Astrocyte (in vitro differentiated cells and primary cell): ENCODE results near the gene MCTP1. TPM values are rescaled to one million over a fixed set of nuclear protein-coding genes. Genes with fewer than 3 reads are reported as not detected.

ENCODE experiments used
- DNase-seq: peaks from one replicate; pipeline ENCODE4 v3.0.0-alpha.2; 2010; ENCODE audit warnings: low read depth
- FAIRE-seq: peaks from 2 replicates; lab custom pipeline; 2011; peaks lifted over from hg19 to GRCh38; lab: Jason Lieb, UNC
- H2AFZ ChIP-seq: 2 replicates; pipeline ENCODE4 v1.6.0; 2012; ENCODE audit warnings: low read depth, low read length, inconsistent platforms
- H3K27ac ChIP-seq: 2 replicates; pipeline ENCODE4 v1.5.1; 2011; ENCODE audit warnings: low read depth, low read length, inconsistent platforms
- H3K27me3 ChIP-seq: 2 replicates; pipeline ENCODE4 v1.6.0; 2011; ENCODE audit warnings: low read length, inconsistent platforms; ENCODE audit not compliant: insufficient read depth
- H3K36me3 ChIP-seq: 2 replicates; pipeline ENCODE4 v1.5.1; 2011; ENCODE audit warnings: low read length, inconsistent platforms; ENCODE audit not compliant: insufficient read depth
- H3K4me1 ChIP-seq: 2 replicates; pipeline ENCODE4 v1.5.1; 2011; ENCODE audit warnings: low read length, inconsistent platforms; ENCODE audit not compliant: insufficient read depth
- H3K4me2 ChIP-seq: 2 replicates; pipeline ENCODE4 v1.6.0; 2012; ENCODE audit warnings: low read length, inconsistent platforms
- H3K4me3 ChIP-seq: 2 replicates; pipeline ENCODE4 v1.5.1; 2011; ENCODE audit warnings: low read depth, mild to moderate bottlenecking, low read length, inconsistent platforms; ENCODE audit not compliant: insufficient read depth
- H3K79me2 ChIP-seq: 2 replicates; pipeline ENCODE4 v1.6.0; 2012; ENCODE audit warnings: mild to moderate bottlenecking, low read length, inconsistent platforms; ENCODE audit not compliant: insufficient read depth
- H3K9ac ChIP-seq: 2 replicates; pipeline ENCODE4 v1.6.0; 2012; ENCODE audit warnings: mild to moderate bottlenecking, low read length, inconsistent platforms
- H3K9me3 ChIP-seq: 2 replicates; pipeline ENCODE4 v1.5.1; 2012; ENCODE audit warnings: low read depth, mild to moderate bottlenecking, low read length, inconsistent platforms; ENCODE audit not compliant: insufficient read depth
- H4K20me1 ChIP-seq: 2 replicates; pipeline ENCODE4 v1.6.0; 2012; ENCODE audit warnings: low read length, inconsistent platforms; ENCODE audit not compliant: insufficient read depth
- H3K27ac Mint-ChIP-seq: one replicate; pipeline ENCODE4 v1.8.0; 2021; ENCODE audit warnings: mild to moderate bottlenecking, mixed read lengths; ENCODE audit not compliant: unreplicated experiment
- H3K27me3 Mint-ChIP-seq: one replicate; pipeline ENCODE4 v1.8.0; 2021; ENCODE audit warnings: low read depth, mixed read lengths; ENCODE audit not compliant: unreplicated experiment
- H3K36me3 Mint-ChIP-seq: one replicate; pipeline ENCODE4 v1.8.0; 2021; ENCODE audit warnings: low read depth, mixed read lengths; ENCODE audit not compliant: unreplicated experiment
- H3K4me1 Mint-ChIP-seq: one replicate; pipeline ENCODE4 v1.8.0; 2021; ENCODE audit warnings: low read depth, mixed read lengths; ENCODE audit not compliant: unreplicated experiment
- H3K4me3 Mint-ChIP-seq: one replicate; pipeline ENCODE4 v1.8.0; 2021; ENCODE audit warnings: mild to moderate bottlenecking, moderate library complexity, mixed read lengths; ENCODE audit not compliant: unreplicated experiment
- H3K9me3 Mint-ChIP-seq: one replicate; pipeline ENCODE4 v1.8.0; 2021; ENCODE audit warnings: mild to moderate bottlenecking, mixed read lengths; ENCODE audit not compliant: unreplicated experiment
- CTCF ChIP-seq: IDR thresholded peaks from 2 replicates; pipeline ENCODE4 v1.5.1; 2011; ENCODE audit warnings: low read depth, mild to moderate bottlenecking, inconsistent platforms, low read length, moderate library complexity; ENCODE audit not compliant: insufficient read depth
- EZH2 ChIP-seq: IDR thresholded peaks from 2 replicates; pipeline ENCODE4 v1.6.1; 2012; ENCODE audit warnings: mild to moderate bottlenecking, low read length, inconsistent platforms; ENCODE audit not compliant: insufficient read depth
- total RNA-seq: library from RNA; stranded (reverse); gene quantifications from 2 replicates; pipeline ENCODE4 v1.2.1, GENCODE V29; 2021

Gene MCTP1
- total RNA-seq, 1 donor from 2014 or later = 40.6 TPM

- no peak for DNase-seq
Measured at GRCh38 chr5:94761786-94762185, 523.1 kb downstream of the MCTP1 start.

DNA sequence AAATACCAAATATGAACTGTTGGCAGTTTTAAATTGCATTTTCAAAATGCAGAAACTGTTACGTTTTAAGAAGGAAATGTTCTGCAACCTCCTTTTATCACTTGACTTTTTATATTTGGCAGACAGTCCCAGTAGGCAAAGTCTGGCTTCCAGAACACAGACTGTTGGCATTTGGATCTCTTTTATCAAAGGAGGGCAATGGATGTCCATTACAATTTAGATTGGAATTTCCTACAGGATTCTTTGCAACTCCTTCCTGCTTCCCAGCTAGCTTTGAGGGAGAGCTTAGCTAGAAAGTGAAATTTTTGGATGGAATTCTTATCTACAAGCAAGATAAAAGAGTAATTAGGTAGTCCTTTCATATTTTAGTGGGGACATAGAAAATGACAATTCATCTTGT lies 523.8 kb downstream of the MCTP1 start:
- Histone ChIP-seq H3K9me3 (no peaks in the 10 kb centered on the region), H3K79me2 (no peaks in the 10 kb centered on the region), H3K4me1 (no peaks in the 10 kb centered on the region), H3K4me3 (no peak overlapping the region), H3K9ac (no peak overlapping the region), H3K36me3 (no peaks in the 10 kb centered on the region), H3K27me3 (no peaks in the 10 kb centered on the region), H3K27ac (no peak overlapping the region), H3K4me2 (no peak overlapping the region), H2AFZ (no peak overlapping the region), H4K20me1 (no peaks in the 10 kb centered on the region)
- Mint-ChIP-seq H3K36me3 (peaks cover 3% of the 10 kb centered on the region), H3K4me1 (no peaks in the 10 kb centered on the region), H3K4me3 (no peak overlapping the region), H3K9me3 (no peaks in the 10 kb centered on the region), H3K27me3 (no peaks in the 10 kb centered on the region), H3K27ac (no peak overlapping the region)
- no peak for DNase-seq
- TF ChIP-seq EZH2 (no peak), CTCF (no peak)
- no peak for FAIRE-seq

More at GRCh38 chr5:94761786-94762185, 523.1 kb downstream of the MCTP1 start:
- no peaks in the 10 kb centered on the region for H3K9me3 ChIP-seq
- H3K9ac ChIP-seq = no peak overlapping the region
- Mint-ChIP-seq H3K27ac (no peak overlapping the region), H3K27me3 (no peaks in the 10 kb centered on the region), H3K4me3 (no peak overlapping the region), H3K9me3 (no peaks in the 10 kb centered on the region), H3K36me3 (peaks cover 3% of the 10 kb centered on the region), H3K4me1 (no peaks in the 10 kb centered on the region)
- no peak overlapping the region for H3K4me3 ChIP-seq
- no peak overlapping the region for H3K4me2 ChIP-seq
- no peaks in the 10 kb centered on the region for H3K27me3 ChIP-seq
- no peaks in the 10 kb centered on the region for H3K4me1 ChIP-seq
- H3K79me2 ChIP-seq = no peaks in the 10 kb centered on the region
- no peak overlapping the region for H2AFZ ChIP-seq
- H3K27ac ChIP-seq = no peak overlapping the region
- no peaks in the 10 kb centered on the region for H4K20me1 ChIP-seq
- TF ChIP-seq EZH2 = no peak
- no peak for TF ChIP-seq CTCF
- no peaks in the 10 kb centered on the region for H3K36me3 ChIP-seq
- no peak for FAIRE-seq

DNA sequence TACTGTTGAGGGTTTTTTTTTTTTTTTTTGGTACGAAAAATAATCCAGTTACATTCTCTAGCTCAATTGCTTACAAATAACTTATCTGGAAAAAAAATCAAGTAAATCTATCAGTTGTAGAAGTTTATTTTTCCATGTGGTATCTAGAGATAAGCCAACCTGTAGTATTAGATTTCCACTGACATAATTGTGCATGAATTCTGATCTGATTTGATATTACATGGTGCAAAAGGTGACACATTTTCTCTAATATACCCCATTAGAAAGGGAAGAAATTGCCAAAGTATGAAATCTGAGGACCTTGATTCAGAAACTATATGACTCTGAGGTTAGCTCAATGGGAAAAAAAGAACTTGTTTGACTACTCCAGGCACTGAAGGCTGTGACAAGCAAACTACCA lies 524.9 kb downstream of the MCTP1 start:
- FAIRE-seq = no peak
- Histone ChIP-seq H3K4me1 (no peaks in the 10 kb centered on the region), H3K27ac (no peak overlapping the region), H3K4me3 (no peak overlapping the region), H3K4me2 (no peak overlapping the region), H3K9ac (no peak overlapping the region), H3K79me2 (no peaks in the 10 kb centered on the region), H4K20me1 (no peaks in the 10 kb centered on the region), H3K9me3 (no peaks in the 10 kb centered on the region), H3K27me3 (no peaks in the 10 kb centered on the region), H3K36me3 (no peaks in the 10 kb centered on the region), H2AFZ (no peak overlapping the region)
- Mint-ChIP-seq H3K4me3 (no peak overlapping the region), H3K4me1 (no peaks in the 10 kb centered on the region), H3K27me3 (no peaks in the 10 kb centered on the region), H3K9me3 (no peaks in the 10 kb centered on the region), H3K27ac (no peak overlapping the region), H3K36me3 (no peaks in the 10 kb centered on the region)
- no peak for DNase-seq
- no peak for TF ChIP-seq EZH2
- TF ChIP-seq CTCF = no peak
